ENCODE results near the gene GPS1.

GPS1 gene

DNA sequence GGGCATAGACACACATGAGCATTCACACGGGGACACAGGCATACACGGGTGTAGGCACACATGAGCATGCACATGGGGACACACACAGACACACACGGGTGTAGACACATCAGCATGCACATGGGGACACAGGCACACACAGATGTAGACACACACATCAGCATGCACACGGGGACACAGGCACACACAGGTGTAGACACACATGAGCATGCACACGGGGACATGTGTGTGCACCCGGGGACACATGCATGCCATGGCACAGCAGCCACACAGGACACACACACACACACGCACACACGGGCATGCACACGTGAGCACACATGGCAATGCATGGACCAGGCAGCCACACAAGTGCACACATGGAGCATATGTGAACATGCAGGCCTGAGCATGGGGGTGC is 9.0 kb upstream of the GPS1 start:
- DNase-seq (ENCODE audit: low read depth, low spot score): no peak

DNA sequence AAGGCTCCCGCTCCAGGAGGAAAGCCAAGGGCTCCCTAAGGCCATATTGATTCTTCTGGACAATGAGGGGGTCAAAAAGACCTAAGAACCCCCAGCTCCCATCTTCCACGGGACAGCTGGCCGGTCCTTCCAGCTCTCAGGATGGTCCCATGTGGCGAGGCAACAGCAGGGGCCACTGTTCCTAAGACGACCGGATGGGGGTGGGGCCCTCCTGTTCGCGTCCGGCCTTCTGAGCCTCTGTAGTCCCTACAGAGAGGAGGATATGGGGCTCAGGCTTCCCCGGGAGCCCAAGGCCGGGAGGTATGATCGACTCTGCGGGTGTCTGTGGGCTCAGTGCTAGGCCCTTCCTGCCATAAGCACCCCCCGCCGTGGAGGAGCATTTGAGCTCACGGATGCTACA is 8.2 kb upstream of the GPS1 start:
- DNase-seq (ENCODE audit: low read depth, low spot score): no peak

GRCh38 chr17:82045936-82046484 is 5.7 kb upstream of the GPS1 start:
- no peak for DNase-seq (ENCODE audit: low read depth, low spot score)

GRCh38 chr17:82046903-82047302 is 4.8 kb upstream of the GPS1 start:
- no peak for DNase-seq (ENCODE audit: low read depth, low spot score)

- no peak for DNase-seq (ENCODE audit: low read depth, low spot score)
Measured at GRCh38 chr17:82047379-82047778, 4.3 kb upstream of the GPS1 start.

- DNase-seq (ENCODE audit: low read depth, low spot score): no peak
Measured at GRCh38 chr17:82047914-82048570, 3.7 kb upstream of the GPS1 start.

- DNase-seq (ENCODE audit: low read depth, low spot score): no peak
Measured at GRCh38 chr17:82048571-82048971, 3.1 kb upstream of the GPS1 start.

DNA sequence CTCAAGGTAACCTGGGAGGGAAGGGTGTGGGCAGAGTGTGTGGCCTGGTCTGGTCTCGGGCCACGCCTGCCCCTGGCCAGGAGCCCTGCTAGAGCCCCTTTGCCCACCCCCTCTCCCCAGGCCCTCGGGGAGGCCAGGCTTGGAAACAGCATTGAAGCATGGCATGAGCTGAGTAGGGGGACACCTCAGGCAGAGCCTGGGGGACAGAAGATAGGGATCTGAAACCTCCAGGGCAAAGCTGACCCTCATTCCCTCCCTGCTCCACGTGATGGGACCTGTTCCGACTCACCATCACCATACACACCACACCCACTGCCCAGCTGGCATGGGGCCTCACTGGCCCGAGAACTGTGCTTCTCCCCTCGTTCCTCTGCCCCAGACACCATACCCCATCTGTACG is 2.6 kb upstream of the GPS1 start:
- DNase-seq (ENCODE audit: low read depth, low spot score): no peak

DNA sequence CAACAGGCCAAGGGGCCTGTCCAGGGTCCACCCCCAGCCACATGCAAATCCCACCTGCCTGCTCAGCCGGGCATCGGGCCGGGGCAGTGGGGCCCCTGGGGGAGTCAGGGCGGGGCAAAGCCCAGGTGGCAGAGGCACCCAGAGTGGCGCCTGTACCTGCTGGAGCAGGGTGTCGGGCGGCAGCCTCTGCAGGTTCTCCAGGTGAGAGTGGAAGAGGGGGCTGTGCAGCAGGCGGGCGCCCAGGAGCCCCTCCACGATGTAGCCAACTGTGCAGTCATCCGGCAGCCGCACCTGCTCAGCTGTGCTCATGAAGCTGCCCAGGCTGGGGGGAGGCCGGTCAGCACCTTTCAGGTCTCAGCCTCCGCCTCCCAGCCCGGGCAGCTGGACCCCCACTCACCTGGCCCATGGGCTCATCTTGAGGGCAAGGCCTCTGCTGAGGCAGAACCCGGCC is 2.2 kb upstream of the GPS1 start:
- no peak for DNase-seq (ENCODE audit: low read depth, low spot score)

DNA sequence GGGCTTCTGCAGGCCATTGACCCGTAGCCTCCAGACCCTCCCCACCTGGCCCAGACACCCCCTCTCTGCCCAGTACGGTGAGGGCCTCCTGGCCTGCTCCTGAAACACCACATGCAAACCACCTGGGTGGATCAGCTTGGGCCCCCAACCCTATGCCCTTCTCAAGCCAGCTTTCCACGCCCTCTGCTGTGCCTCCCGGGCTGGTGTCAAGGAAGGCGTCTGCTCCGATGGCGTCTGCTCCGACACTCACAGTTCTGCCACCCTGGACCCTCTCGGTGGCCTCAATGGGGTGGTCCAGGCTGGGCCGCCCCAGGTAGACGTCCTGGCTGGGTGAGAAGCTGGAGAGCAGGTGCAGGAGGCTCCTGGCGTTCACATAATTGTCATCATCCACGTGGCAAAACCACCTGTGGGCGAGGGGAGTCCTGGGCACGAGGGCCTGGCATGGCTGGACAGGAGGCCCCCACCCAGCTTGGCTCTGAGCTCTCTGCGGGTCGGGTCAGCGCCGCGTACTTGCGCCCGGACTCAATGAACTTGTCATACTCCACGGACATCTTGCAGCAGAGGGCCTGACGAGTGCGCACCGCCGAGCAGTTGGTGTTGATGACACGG is 1.4 kb upstream of the GPS1 start:
- no peak for DNase-seq (ENCODE audit: low read depth, low spot score)

DNA sequence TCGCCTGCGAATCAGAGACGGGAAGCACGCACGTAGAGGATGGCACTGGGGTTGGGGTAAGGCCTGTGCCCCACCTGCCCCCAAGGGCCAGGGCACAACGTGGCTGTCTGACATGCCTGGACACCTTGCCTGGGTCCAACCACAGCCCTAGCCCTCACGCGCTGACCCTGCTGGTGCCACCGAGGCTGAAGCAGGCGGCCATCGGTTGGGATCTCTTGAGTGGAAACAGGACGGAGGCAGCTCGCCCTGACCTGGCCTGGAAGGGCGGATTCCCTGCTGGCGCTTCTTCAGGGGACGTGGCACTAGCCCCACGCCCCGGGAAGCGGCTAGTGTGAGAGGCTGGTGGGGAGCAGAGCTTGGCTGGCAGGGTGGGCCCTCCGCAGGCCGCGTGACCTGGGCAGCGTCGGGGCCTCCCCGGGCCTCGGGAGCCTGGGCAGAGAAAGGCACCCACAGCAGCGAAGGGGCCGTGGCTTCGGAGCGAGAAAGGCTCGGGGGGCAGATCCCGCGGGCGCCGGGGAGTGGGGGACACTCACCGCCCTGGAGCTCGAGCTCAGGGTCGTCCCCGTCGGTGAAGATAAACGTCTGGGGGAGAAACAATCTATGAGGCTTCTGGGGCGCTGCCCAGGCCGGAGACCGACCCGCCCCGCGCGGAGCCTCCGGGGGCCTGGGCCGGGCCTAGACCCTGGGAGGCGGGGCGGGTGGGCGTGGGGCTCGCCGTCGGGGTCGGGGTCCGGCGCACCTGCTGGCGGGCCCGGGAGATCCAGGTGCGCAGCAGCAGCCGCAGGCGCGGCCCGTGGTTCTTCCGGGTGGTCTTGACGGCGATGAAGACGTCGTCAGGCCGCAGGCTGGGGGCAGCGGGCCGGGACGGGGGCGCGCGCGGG is 697 bp upstream of the GPS1 start:
- no peak for DNase-seq (ENCODE audit: low read depth, low spot score)

- no peak for DNase-seq (ENCODE audit: low read depth, low spot score)
Measured at GRCh38 chr17:82052638-82053059, 951 bp downstream of the GPS1 start.

GRCh38 chr17:82053130-82053529 is 1.4 kb downstream of the GPS1 start:
- no peak for DNase-seq (ENCODE audit: low read depth, low spot score)

- no peak for DNase-seq (ENCODE audit: low read depth, low spot score)
Measured at GRCh38 chr17:82053556-82054263, 2.0 kb downstream of the GPS1 start.

GRCh38 chr17:82054351-82055022 is 2.8 kb downstream of the GPS1 start:
- DNase-seq (ENCODE audit: low read depth, low spot score): no peak

GRCh38 chr17:82055023-82055964 is 3.6 kb downstream of the GPS1 start:
- DNase-seq (ENCODE audit: low read depth, low spot score): no peak

DNA sequence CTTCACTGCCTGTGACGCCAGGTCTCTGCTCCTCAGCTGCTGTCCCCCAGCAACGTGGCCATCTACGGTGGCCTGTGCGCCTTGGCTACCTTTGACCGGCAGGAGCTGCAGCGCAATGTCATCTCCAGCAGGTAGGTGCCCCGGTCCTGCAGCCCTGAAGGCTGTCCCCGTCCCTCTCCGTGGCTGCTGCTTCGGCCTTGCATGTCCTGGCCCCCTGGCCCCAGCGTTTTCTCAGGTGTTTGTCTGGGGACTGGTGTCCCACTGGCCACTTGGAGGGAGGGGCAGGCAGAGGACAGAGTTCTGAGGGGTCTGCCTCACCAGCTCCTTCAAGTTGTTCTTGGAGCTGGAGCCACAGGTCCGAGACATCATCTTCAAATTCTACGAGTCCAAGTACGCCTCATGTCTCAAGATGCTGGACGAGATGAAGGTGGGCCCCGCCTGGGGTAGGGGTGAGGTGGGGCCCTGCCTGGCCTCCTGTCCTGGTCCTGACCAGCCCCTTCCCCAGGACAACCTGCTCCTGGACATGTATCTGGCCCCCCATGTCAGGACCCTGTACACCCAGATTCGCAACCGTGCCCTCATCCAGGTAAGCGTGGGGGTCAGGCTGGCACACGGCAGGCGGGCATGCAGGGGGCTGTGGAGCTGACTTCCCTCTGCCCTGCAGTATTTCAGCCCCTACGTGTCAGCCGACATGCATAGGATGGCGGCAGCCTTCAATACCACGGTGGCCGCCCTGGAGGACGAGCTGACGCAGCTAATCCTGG is 4.4 kb downstream of the GPS1 start:
- DNase-seq (ENCODE audit: low read depth, low spot score): no peak

DNA sequence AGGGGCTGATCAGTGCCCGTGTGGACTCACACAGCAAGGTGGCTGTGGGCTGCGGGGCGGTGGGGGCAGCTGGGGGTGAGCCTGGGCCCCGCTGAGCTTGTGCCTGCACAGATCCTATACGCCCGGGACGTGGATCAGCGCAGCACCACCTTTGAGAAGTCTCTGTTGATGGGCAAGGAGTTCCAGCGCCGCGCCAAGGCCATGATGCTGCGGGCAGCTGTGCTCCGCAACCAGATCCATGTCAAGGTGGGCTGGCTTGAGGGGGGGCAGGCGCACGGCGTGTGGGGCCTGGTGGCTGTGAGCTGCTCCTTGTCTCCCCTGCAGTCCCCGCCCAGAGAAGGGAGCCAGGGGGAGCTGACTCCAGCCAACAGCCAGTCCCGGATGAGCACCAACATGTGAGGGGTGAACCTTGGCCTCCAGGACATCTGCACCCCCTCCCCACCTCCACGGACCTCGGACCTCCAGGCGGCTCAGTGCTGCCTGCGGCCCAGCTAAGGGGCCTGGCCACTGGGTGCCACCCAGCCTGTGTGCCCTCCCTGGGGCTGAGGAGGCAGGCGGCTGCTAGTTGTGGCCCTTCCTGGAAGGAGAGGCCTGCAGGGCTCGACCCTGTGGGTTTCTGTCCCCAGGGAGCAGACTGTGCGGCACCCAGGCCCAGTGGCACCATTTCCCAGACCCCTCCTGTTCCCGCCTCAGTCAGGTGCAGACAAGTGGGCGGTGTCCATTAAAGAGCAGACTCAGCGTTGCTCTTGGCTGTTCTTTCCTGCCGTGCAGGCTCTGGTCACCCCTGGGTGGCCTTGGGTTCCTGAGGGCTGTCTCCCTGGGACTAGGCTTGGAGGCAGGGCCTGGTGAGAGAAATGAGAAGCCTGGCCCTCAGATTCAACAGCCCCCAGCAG is 5.3 kb downstream of the GPS1 start:
- no peak for DNase-seq (ENCODE audit: low read depth, low spot score)

Data from smooth muscle cell of the brain vasculature (primary cell).